Smooth muscle cell of trachea (primary cell): ENCODE measurements around the gene TMEM196. TPM values are rescaled to one million over a fixed set of nuclear protein-coding genes. Genes with fewer than 3 reads are reported as not detected.

Source experiments
- total RNA-seq: library from RNA; depleted of rRNA; stranded (reverse); fragments of >200 nt; gene quantifications from 2 replicates; pipeline ENCODE4 v1.2.1, GENCODE V29; 2014

The TMEM196 gene
- total RNA-seq = not detected in 2 replicates

DNA sequence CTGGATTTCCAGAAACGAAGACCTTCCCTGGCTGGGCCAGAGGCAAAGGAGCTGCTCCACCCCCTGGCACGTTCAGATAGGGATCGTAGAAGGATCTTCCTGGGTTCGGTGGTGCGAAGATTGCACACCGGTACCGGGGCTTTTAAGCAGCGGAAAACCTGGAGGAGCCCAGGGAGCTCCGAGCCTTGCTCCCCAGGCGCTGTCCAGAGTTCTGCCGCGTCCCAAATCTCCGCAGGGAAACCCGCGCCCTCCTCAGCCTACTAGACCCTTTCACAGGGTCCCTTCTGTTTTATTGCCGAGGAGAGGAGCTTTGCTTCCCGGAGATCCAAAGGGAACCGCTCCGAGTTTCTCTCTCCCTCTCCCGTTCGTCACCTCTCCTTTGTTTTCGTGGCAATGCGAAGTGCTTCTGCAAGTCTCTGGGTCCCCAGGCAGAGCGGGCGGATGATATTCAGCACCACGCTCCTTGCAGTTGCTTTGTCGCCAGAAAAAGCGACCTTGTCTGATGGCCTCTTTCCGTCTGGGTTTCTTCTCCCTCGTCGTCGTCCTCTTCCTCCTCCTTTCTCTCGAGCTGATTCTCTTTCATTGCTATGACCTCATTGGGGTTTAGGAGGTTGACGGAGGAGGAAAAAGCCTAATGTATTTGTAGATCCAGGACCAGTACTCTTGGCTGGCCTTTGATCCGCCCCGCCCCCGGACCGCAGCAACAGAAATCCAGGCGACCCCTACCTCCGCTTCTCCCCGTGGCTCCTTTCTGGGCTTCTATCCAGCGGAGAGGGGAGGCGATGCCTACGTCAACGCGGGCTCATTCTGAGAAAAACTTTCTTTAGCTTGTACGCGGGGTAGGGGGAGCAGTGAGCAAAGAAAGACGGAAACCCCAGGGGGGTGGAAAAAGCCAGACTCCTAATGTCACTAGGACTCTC, at the start of gene TMEM196:
TSS of gene TMEM196 (minus strand) at position 777 of the 920 bp plus-strand sequence. CDS start 921 bp downstream, outside the sequence.

DNA sequence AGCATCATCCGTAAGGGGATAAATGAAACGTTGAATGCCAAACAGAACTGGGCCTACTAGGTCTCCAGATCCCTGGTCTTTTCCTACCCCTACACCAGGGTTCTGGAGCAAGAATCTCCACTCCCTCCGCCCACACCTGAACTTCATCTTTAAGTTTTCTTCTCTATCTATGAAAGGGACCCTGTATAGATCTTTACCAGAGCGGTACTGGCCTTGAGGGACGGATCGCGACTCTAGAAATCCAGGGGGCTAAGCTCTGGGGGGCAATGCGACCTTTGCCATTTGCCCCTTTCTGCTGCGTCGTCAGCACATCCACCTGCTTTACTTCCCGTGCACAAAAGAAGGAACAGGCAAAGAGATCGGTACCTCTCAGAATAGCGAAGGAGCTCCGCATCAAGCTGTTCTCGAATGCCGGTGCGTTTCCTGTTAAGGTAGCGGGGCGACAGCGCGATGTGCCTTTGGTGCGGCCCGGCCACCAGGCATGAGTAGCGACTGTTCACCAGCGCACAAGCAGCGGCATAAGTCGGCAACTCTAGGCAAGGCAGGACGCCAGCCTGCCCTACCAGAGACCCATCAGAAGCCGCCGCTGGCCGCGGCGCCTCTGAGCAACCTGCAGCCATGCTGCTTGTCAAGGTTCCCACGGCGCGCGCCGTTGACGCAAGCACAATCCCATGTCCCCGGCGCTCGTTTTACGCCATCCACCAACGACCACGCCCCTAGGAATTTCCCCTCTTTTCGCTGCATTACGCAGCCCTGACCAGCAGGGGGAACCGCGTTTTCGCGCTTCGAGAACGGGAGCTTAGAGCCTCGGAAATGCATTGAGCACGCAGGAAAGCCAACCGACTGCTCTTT, 64.8 kb downstream of the TMEM196 start, which contains the start of gene POLR1F:
TSS of gene POLR1F (minus strand) at position 641 of the 852 bp plus-strand sequence. CDS start at position 620, 21 bp downstream.

Other genes with a start within 250 kb of the TMEM196 start
- 12.7 and 17.6 TPM in 2 replicates for gene POLR1F, start 64.6 kb downstream of the TMEM196 start, total RNA-seq